HUES6 (cell line): ENCODE data around the gene ABCG2.

ENCODE experiments used
- H3K27ac ChIP-seq: 2 replicates; pipeline ENCODE4 v1.7.0; 2013; ENCODE audit warnings: low read depth, mild to moderate bottlenecking, low read length, inconsistent platforms
- H3K27me3 ChIP-seq: 2 replicates; pipeline ENCODE4 v1.6.1; 2013; ENCODE audit warnings: low read length; ENCODE audit not compliant: control insufficient read depth, insufficient read depth
- H3K36me3 ChIP-seq: 2 replicates; pipeline ENCODE4 v1.6.1; 2013; ENCODE audit warnings: low read length; ENCODE audit not compliant: control insufficient read depth, insufficient read depth
- H3K4me1 ChIP-seq: 2 replicates; pipeline ENCODE4 v1.6.1; 2013; ENCODE audit warnings: low read length; ENCODE audit not compliant: control insufficient read depth, insufficient read depth
- H3K4me3 ChIP-seq: 2 replicates; pipeline ENCODE4 v1.5.1; 2013; ENCODE audit warnings: low read depth, low read length
- H3K9ac ChIP-seq: one replicate; pipeline ENCODE4 v1.6.1; 2013; ENCODE audit warnings: mild to moderate bottlenecking, low read length
- H3K9me3 ChIP-seq: 2 replicates; pipeline ENCODE4 v1.6.1; 2013; ENCODE audit warnings: low read depth, low read length; ENCODE audit not compliant: control insufficient read depth, insufficient read depth

The ABCG2 gene

GRCh38 chr4:88098993-88099752 is 59.3 kb downstream of the ABCG2 start:
- H3K9me3 ChIP-seq, result no peaks in the 10 kb centered on the region

DNA sequence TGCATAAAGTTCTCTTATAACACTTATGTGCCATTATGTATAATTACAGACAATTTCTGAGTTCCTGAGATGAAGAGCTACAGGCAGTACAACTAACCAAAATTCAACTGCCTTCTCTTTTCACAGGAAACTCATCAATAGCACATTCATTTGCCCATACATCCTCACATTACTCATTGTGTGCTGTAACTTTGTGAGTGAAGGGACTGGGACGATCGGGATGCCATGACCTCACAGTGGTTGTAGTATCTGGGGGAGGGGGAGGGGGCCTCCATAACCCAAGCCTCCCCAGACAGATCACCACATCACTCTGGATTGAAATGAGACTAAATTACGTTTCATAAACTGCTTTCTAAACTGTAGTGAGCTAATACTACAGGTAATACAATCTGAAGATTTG is 60.7 kb downstream of the ABCG2 start:
- H3K36me3 ChIP-seq, result peaks cover 1% of the 10 kb centered on the region; the same call in 1 of the 2 replicates
- H3K4me1 ChIP-seq, result no peaks in the 10 kb centered on the region
- H3K27me3 ChIP-seq, result no peaks in the 10 kb centered on the region
- no peaks in the 10 kb centered on the region for H3K9me3 ChIP-seq
- no peak overlapping the region for H3K9ac ChIP-seq
- no peak overlapping the region for H3K27ac ChIP-seq
- H3K4me3 ChIP-seq, result no peak overlapping the region

More at GRCh38 chr4:88098993-88099752, 59.3 kb downstream of the ABCG2 start:
- H3K9ac ChIP-seq, result no peak overlapping the region
- H3K36me3 ChIP-seq, result no peaks in the 10 kb centered on the region; the same call in 1 of the 2 replicates
- H3K4me1 ChIP-seq, result no peaks in the 10 kb centered on the region
- no peaks in the 10 kb centered on the region for H3K27me3 ChIP-seq
- H3K27ac ChIP-seq, result no peak overlapping the region
- no peak overlapping the region for H3K4me3 ChIP-seq

DNA sequence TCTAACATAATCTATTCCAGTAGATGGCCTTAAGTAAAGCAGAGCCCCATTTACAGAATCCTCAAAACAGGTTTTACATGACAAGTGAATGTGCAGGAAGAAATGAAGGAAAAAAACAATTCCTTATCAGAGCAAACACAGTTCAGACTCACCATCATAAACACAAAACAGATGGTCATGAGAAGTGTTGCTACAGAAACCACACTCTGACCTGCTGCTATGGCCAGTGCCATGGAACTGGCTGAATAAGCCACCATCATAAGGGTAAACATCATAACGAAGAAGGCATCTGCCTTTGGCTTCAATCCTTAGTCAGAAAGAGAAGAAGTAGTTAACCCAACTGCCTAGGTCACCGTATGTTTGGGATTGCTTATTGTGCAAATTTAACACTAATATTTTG is 61.1 kb downstream of the ABCG2 start:
- no peaks in the 10 kb centered on the region for H3K9me3 ChIP-seq
- H3K9ac ChIP-seq, result no peak overlapping the region
- peaks cover 6% of the 10 kb centered on the region; the same call in 1 of the 2 replicates for H3K36me3 ChIP-seq
- H3K4me1 ChIP-seq, result no peaks in the 10 kb centered on the region
- H3K4me3 ChIP-seq, result no peak overlapping the region
- H3K27me3 ChIP-seq, result no peaks in the 10 kb centered on the region
- no peak overlapping the region for H3K27ac ChIP-seq

DNA sequence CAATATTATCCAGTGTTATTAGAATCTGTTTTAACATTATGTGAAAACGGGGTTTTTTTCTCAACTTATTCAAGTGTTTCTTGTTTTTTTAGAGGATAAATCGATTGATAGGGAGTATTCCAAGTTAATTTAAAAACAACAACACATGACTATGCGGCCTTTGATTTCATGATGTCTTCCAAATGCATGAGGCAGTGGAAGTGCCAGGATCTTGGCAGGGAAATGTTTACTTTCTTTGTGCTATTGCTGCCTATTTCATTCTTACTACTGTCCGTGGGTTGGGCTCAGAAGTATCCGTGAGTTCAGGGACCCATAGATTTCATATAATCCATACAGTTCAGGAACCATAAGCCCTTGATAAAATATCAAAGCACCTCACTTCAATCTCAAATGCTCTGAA is 64.6 kb downstream of the ABCG2 start:
- Histone ChIP-seq H3K9me3 (no peaks in the 10 kb centered on the region), H3K9ac (no peak overlapping the region), H3K4me1 (no peaks in the 10 kb centered on the region)

GRCh38 chr4:88091378-88091777 is 67.1 kb downstream of the ABCG2 start:
- no peak overlapping the region for H3K27ac ChIP-seq
- no peak overlapping the region for H3K4me3 ChIP-seq
- H3K9ac ChIP-seq, result no peak overlapping the region
- H3K36me3 ChIP-seq, result peaks cover 7% of the 10 kb centered on the region; the same call in 1 of the 2 replicates
- H3K27me3 ChIP-seq, result no peaks in the 10 kb centered on the region
- H3K4me1 ChIP-seq, result no peaks in the 10 kb centered on the region
- H3K9me3 ChIP-seq, result no peaks in the 10 kb centered on the region

More for the DNA sequence above, 64.6 kb downstream of the ABCG2 start:
- Histone ChIP-seq H3K36me3 (peaks cover 7% of the 10 kb centered on the region; the same call in 1 of the 2 replicates), H3K27me3 (no peaks in the 10 kb centered on the region), H3K4me3 (no peak overlapping the region), H3K27ac (no peak overlapping the region)

DNA sequence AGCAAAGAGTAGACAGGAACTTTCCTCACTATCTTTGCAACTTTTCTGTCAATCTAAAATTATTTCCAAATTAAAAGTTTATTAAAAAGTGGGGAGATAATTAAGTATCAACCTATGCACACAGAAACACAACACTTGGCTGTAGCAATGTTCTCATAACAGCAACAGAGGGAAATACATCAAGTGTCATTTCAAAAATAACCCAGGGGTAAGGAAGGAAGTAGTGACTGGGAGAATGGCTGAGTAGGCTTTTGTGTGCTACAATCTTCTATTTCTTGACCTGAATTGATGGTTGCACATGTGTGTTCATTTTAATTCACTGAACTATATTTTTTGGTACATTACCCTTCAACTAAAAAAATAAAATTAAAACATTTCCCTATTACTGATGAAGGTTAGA is 67.5 kb downstream of the ABCG2 start:
- Histone ChIP-seq H3K36me3 (peaks cover 7% of the 10 kb centered on the region; the same call in 1 of the 2 replicates), H3K9me3 (no peaks in the 10 kb centered on the region), H3K9ac (no peak overlapping the region), H3K4me1 (no peaks in the 10 kb centered on the region), H3K27me3 (no peaks in the 10 kb centered on the region), H3K4me3 (no peak overlapping the region), H3K27ac (no peak overlapping the region)

DNA sequence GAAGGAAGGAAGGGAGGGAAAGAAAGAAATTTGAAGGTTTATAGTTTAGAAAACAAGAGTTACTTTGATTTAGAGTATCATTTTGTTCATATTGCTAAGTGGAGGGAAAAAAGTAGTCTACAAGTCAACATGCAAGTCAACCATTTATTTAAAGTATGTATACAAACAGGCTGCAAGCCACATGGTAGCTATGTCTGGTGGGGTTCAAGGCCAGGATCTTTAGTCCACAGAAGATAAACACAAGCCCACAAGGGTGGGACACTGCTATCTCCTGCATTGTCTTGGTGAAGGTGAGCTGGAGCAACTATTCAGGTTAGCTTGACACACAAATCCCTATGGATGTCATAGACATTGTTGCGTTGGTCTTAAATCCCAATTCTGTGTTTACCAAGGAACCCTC is 71.4 kb downstream of the ABCG2 start:
- H3K27me3 ChIP-seq, result no peaks in the 10 kb centered on the region
- H3K9me3 ChIP-seq, result no peaks in the 10 kb centered on the region
- no peaks in the 10 kb centered on the region for H3K4me1 ChIP-seq
- H3K4me3 ChIP-seq, result no peak overlapping the region
- H3K9ac ChIP-seq, result no peak overlapping the region
- H3K27ac ChIP-seq, result no peak overlapping the region
- no peaks in the 10 kb centered on the region for H3K36me3 ChIP-seq

DNA sequence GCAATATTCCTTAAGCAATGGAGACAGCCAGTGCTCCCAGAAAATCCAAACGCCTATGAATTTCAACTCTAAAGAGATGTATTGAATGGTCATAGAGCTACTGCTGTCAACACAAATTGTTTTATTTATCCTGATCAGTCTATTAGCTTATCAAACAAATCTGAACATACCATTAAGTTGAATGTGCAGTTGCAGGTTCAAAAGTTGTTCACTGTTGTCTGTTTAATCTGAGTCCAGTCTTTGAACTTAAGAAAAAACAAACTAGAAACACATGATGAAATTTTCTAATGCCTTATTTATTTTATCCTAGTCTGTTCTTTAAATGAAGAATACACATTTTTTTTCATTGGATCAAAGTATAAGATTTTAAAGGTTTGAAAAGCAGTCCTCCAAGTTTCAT is 77.8 kb downstream of the ABCG2 start:
- Histone ChIP-seq H3K36me3 (peaks cover 19% of the 10 kb centered on the region), H3K4me1 (peaks cover 7% of the 10 kb centered on the region; the same call in 1 of the 2 replicates), H3K27ac (no peak overlapping the region), H3K4me3 (no peak overlapping the region), H3K9ac (no peak overlapping the region), H3K27me3 (no peaks in the 10 kb centered on the region), H3K9me3 (no peaks in the 10 kb centered on the region)

GRCh38 chr4:88078579-88078978 is 79.9 kb downstream of the ABCG2 start:
- Histone ChIP-seq H3K4me3 (no peak overlapping the region), H3K36me3 (peaks cover 38% of the 10 kb centered on the region), H3K9me3 (no peaks in the 10 kb centered on the region), H3K4me1 (peaks cover 7% of the 10 kb centered on the region; the same call in 1 of the 2 replicates), H3K27ac (no peak overlapping the region), H3K9ac (no peak overlapping the region), H3K27me3 (no peaks in the 10 kb centered on the region)

DNA sequence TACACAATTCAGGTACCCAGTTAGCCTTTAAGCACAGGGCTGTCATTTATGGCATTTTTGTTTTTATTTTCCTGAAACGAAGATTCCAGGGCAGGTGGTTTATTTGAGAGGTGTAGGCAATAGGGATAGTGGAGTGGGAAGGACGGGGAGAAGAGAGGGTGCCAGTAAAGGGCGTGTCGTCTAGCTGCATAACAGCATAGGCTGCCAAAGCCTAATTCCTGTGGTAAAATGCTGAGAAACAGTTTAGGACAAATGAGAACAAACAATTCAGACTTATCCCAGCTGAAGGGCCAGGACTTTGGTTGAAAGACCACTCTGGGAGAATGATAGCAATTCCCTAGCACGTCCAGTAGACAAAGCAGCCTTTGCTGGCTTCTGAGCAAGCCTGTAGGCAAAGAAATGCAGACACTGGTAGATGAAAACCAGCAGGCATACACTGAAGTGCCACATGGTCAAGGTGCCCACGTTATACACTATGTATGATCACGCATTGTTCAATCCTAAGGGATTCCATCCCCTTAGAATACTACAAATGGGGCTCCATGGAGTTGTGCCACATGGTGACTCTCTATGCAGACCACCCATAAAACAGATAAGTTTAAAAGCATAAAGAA is 80.4 kb downstream of the ABCG2 start:
- peaks cover 7% of the 10 kb centered on the region; the same call in 1 of the 2 replicates for H3K4me1 ChIP-seq
- no peak overlapping the region for H3K27ac ChIP-seq
- H3K9me3 ChIP-seq, result no peaks in the 10 kb centered on the region
- H3K36me3 ChIP-seq, result peaks cover 41% of the 10 kb centered on the region
- no peaks in the 10 kb centered on the region for H3K27me3 ChIP-seq
- no peak overlapping the region for H3K4me3 ChIP-seq
- H3K9ac ChIP-seq, result no peak overlapping the region

GRCh38 chr4:88075336-88075735 is 83.1 kb downstream of the ABCG2 start:
- Histone ChIP-seq H3K9me3 (no peaks in the 10 kb centered on the region), H3K27ac (no peak overlapping the region), H3K4me3 (no peak overlapping the region), H3K4me1 (peaks cover 7% of the 10 kb centered on the region; the same call in 1 of the 2 replicates), H3K36me3 (peaks cover 65% of the 10 kb centered on the region), H3K9ac (no peak overlapping the region), H3K27me3 (no peaks in the 10 kb centered on the region)
